ENCODE data around the gene FPR2.
"Not testable (repeated sequence)": the region's sequence is repeated elsewhere in the genome, so short reads cannot be mapped to it uniquely, and the experiment has no call there.

FPR2 gene

DNA sequence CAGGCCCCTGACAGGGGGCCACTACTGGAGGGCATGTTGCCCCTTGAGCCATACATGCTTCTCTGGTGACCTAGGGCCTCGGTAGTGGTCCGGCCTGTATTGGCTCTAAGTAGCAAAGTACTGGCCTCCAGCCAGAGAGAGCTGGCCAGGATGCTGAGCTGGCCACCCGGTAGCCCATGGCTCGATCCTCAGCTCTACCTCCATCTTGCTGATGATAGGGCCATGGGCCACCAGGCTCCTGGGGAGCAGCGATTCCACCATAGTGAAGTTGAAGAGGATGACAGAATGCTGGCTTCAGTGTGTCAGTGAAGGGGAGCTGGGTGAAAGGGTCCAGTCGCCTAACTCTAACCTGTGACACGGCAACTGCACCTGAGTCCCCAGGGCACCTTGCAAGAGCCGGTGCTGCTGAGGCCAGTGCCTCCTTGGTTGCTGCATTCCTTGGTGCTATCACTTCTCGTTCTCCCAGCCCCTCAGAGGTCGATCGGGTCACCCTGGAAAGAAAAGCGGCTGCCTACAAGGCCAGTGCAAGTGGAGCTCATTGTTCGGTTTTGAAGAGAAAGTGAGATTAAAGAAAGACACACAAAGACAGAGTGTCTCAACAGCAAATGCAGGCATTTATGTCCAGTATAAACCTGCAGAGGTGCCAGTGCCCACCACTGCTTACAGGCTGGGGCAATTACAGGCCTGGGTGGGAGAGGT, 38.9 kb downstream of the FPR2 start:
- Histone ChIP-seq H3K9ac (ENCODE audit: low read length) (no peak overlapping the region), H3K27me3 (ENCODE audit: control insufficient read depth in 1 of 2, insufficient read depth in 2 of 2, low read length in 2 of 2) (no peaks in the 10 kb centered on the region), H3K4me3 (ENCODE audit: low read depth in 1 of 2, low read length in 2 of 2) (peak overlapping the region in 1 of 2 donors; percentile 34), H3K9me3 (ENCODE audit: low read length) (no peaks in the 10 kb centered on the region), H3K4me1 (ENCODE audit: insufficient read depth, low read length) (peaks cover 13% of the 10 kb centered on the region), H3K36me3 (ENCODE audit: insufficient read depth, low read length) (no peaks in the 10 kb centered on the region), H3K27ac (ENCODE audit: low read depth, low read length) (peak overlapping the region; percentile 15)

- H3K27ac ChIP-seq (ENCODE audit: low read depth, low read length), result no peak overlapping the region
Measured at GRCh38 chr19:51800473-51801244, 39.7 kb downstream of the FPR2 start.

GRCh38 chr19:51802775-51803174, 41.8 kb downstream of the FPR2 start:
- Histone ChIP-seq H3K27ac (ENCODE audit: low read depth, low read length) (no peak overlapping the region), H3K4me3 (ENCODE audit: low read depth in 1 of 2, low read length in 2 of 2) (no peak overlapping the region), H3K9ac (ENCODE audit: low read length) (no peak overlapping the region), H3K27me3 (ENCODE audit: control insufficient read depth in 1 of 2, insufficient read depth in 2 of 2, low read length in 2 of 2) (no peaks in the 10 kb centered on the region), H3K36me3 (ENCODE audit: insufficient read depth, low read length) (no peaks in the 10 kb centered on the region), H3K4me1 (ENCODE audit: insufficient read depth, low read length) (peaks cover 13% of the 10 kb centered on the region), H3K9me3 (ENCODE audit: low read length) (no peaks in the 10 kb centered on the region)

More at GRCh38 chr19:51800473-51801244, 39.7 kb downstream of the FPR2 start:
- no peaks in the 10 kb centered on the region for H3K9me3 ChIP-seq (ENCODE audit: low read length)
- no peak overlapping the region for H3K9ac ChIP-seq (ENCODE audit: low read length)
- H3K27me3 ChIP-seq (ENCODE audit: control insufficient read depth in 1 of 2, insufficient read depth in 2 of 2, low read length in 2 of 2), result no peaks in the 10 kb centered on the region
- H3K36me3 ChIP-seq (ENCODE audit: insufficient read depth, low read length), result no peaks in the 10 kb centered on the region
- peaks cover 13% of the 10 kb centered on the region for H3K4me1 ChIP-seq (ENCODE audit: insufficient read depth, low read length)
- H3K4me3 ChIP-seq (ENCODE audit: low read depth in 1 of 2, low read length in 2 of 2), result no peak overlapping the region

DNA sequence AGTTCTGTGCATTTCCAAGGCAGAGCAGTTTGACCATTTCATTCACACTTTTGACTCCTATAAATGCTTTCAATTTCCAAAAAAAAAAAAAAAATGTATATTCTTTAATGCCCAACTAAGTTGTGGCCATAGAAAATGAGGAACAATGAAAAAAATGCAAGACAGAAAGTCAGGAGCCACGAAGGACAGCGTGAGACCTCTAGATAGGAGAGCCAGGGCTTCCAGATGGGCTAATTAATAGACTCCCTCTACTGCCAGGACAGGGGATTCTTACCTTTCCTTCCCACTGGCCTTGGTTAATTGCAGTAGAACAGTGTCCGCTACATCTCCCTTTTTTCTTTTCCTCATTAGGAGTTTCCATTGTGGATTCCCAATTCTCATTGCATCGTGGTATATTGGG, 42.5 kb downstream of the FPR2 start:
- Histone ChIP-seq H3K4me3 (ENCODE audit: low read depth in 1 of 2, low read length in 2 of 2) (no peak overlapping the region), H3K36me3 (ENCODE audit: insufficient read depth, low read length) (no peaks in the 10 kb centered on the region), H3K4me1 (ENCODE audit: insufficient read depth, low read length) (peaks cover 13% of the 10 kb centered on the region), H3K27me3 (ENCODE audit: control insufficient read depth in 1 of 2, insufficient read depth in 2 of 2, low read length in 2 of 2) (no peaks in the 10 kb centered on the region), H3K27ac (ENCODE audit: low read depth, low read length) (peak overlapping the region; percentile 25), H3K9ac (ENCODE audit: low read length) (no peak overlapping the region), H3K9me3 (ENCODE audit: low read length) (no peaks in the 10 kb centered on the region)

DNA sequence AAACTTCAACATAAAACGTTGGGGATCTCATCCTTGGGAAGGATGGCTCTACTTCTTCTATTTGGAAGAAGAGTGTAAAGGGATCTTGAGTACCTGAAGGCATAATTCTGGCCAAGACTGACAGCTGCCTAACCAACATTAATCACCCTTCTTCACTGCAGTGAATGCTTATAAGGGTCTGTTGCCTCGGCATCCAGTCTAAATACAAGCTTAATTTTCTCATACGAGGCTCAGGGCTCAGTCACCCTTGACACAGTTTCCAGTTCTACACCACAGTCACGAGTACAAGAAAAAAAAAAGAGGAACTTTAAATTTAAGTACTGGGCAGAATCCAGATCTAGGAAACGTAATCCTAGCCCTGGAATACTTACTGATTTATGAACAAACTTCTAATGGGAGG, 43.0 kb downstream of the FPR2 start:
- H3K36me3 ChIP-seq (ENCODE audit: insufficient read depth, low read length), result no peaks in the 10 kb centered on the region
- no peaks in the 10 kb centered on the region for H3K9me3 ChIP-seq (ENCODE audit: low read length)
- peaks cover 13% of the 10 kb centered on the region for H3K4me1 ChIP-seq (ENCODE audit: insufficient read depth, low read length)
- no peak overlapping the region for H3K4me3 ChIP-seq (ENCODE audit: low read depth in 1 of 2, low read length in 2 of 2)
- no peaks in the 10 kb centered on the region for H3K27me3 ChIP-seq (ENCODE audit: control insufficient read depth in 1 of 2, insufficient read depth in 2 of 2, low read length in 2 of 2)
- no peak overlapping the region for H3K9ac ChIP-seq (ENCODE audit: low read length)
- H3K27ac ChIP-seq (ENCODE audit: low read depth, low read length), result no peak overlapping the region

DNA sequence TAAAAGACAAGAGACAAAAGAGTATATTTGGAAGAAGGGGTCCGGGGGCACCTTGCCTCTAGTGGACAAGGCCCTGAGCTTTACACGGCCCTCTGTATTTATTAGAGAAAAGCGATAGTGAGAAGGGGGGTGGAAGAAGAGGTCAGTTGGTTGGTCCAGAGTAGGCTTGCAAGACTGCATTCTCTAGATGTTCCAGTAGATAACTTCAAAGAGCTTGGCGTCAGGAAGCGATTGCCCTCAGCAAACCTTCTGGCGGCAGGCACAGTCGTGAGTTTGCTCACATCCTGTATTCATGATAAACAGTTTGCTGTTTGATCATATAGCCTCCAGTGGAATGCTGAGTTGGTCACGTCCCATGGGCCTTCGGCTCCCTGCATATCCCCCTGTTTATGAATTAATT, 43.8 kb downstream of the FPR2 start:
- not testable (repeated sequence) for H3K36me3 ChIP-seq (ENCODE audit: insufficient read depth, low read length); H3K9me3 ChIP-seq (ENCODE audit: low read length); H3K27ac ChIP-seq (ENCODE audit: low read depth, low read length); H3K4me3 ChIP-seq (ENCODE audit: low read depth in 1 of 2, low read length in 2 of 2); H3K9ac ChIP-seq (ENCODE audit: low read length); H3K27me3 ChIP-seq (ENCODE audit: control insufficient read depth in 1 of 2, insufficient read depth in 2 of 2, low read length in 2 of 2); H3K4me1 ChIP-seq (ENCODE audit: insufficient read depth, low read length)

DNA sequence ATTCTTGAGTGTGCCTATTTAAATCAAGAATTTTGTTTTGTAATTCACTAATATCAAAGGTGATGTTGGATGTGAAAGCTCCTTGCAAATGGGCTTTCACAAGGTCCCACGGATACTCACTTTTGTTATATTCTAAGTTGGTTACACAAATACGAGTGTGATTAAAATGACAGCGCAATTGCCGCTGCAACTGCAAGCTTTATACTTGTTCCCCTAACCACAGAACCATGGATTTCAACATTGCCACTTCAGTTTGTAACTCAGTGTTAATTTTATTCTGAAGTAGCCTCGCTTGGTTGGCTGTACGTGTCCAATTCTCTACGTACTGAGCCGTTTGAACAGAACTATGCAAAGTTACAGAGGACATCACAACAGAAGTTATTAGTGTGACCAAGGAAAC, 44.4 kb downstream of the FPR2 start:
- H3K27me3 ChIP-seq (ENCODE audit: control insufficient read depth in 1 of 2, insufficient read depth in 2 of 2, low read length in 2 of 2); H3K36me3 ChIP-seq (ENCODE audit: insufficient read depth, low read length); H3K27ac ChIP-seq (ENCODE audit: low read depth, low read length); H3K9me3 ChIP-seq (ENCODE audit: low read length); H3K4me1 ChIP-seq (ENCODE audit: insufficient read depth, low read length); H3K9ac ChIP-seq (ENCODE audit: low read length); H3K4me3 ChIP-seq (ENCODE audit: low read depth in 1 of 2, low read length in 2 of 2): not testable (repeated sequence)

GRCh38 chr19:51806571-51806970, 45.6 kb downstream of the FPR2 start:
- H3K9ac ChIP-seq (ENCODE audit: low read length); H3K36me3 ChIP-seq (ENCODE audit: insufficient read depth, low read length); H3K4me3 ChIP-seq (ENCODE audit: low read depth in 1 of 2, low read length in 2 of 2); H3K27me3 ChIP-seq (ENCODE audit: control insufficient read depth in 1 of 2, insufficient read depth in 2 of 2, low read length in 2 of 2); H3K27ac ChIP-seq (ENCODE audit: low read depth, low read length); H3K9me3 ChIP-seq (ENCODE audit: low read length); H3K4me1 ChIP-seq (ENCODE audit: insufficient read depth, low read length): not testable (repeated sequence)

GRCh38 chr19:51807111-51807701, 46.2 kb downstream of the FPR2 start:
- H3K4me3 ChIP-seq (ENCODE audit: low read depth in 1 of 2, low read length in 2 of 2), result no peak overlapping the region
- H3K9ac ChIP-seq (ENCODE audit: low read length), result no peak overlapping the region
- no peaks in the 10 kb centered on the region for H3K36me3 ChIP-seq (ENCODE audit: insufficient read depth, low read length)
- H3K9me3 ChIP-seq (ENCODE audit: low read length), result no peaks in the 10 kb centered on the region
- H3K4me1 ChIP-seq (ENCODE audit: insufficient read depth, low read length), result no peaks in the 10 kb centered on the region
- no peak overlapping the region for H3K27ac ChIP-seq (ENCODE audit: low read depth, low read length)
- H3K27me3 ChIP-seq (ENCODE audit: control insufficient read depth in 1 of 2, insufficient read depth in 2 of 2, low read length in 2 of 2), result no peaks in the 10 kb centered on the region

GRCh38 chr19:51807925-51808324, 46.9 kb downstream of the FPR2 start:
- H3K9me3 ChIP-seq (ENCODE audit: low read length), result no peaks in the 10 kb centered on the region
- H3K27ac ChIP-seq (ENCODE audit: low read depth, low read length), result no peak overlapping the region
- no peak overlapping the region for H3K9ac ChIP-seq (ENCODE audit: low read length)
- no peaks in the 10 kb centered on the region for H3K4me1 ChIP-seq (ENCODE audit: insufficient read depth, low read length)
- H3K4me3 ChIP-seq (ENCODE audit: low read depth in 1 of 2, low read length in 2 of 2), result no peak overlapping the region
- no peaks in the 10 kb centered on the region for H3K36me3 ChIP-seq (ENCODE audit: insufficient read depth, low read length)
- H3K27me3 ChIP-seq (ENCODE audit: control insufficient read depth in 1 of 2, insufficient read depth in 2 of 2, low read length in 2 of 2), result no peaks in the 10 kb centered on the region

DNA sequence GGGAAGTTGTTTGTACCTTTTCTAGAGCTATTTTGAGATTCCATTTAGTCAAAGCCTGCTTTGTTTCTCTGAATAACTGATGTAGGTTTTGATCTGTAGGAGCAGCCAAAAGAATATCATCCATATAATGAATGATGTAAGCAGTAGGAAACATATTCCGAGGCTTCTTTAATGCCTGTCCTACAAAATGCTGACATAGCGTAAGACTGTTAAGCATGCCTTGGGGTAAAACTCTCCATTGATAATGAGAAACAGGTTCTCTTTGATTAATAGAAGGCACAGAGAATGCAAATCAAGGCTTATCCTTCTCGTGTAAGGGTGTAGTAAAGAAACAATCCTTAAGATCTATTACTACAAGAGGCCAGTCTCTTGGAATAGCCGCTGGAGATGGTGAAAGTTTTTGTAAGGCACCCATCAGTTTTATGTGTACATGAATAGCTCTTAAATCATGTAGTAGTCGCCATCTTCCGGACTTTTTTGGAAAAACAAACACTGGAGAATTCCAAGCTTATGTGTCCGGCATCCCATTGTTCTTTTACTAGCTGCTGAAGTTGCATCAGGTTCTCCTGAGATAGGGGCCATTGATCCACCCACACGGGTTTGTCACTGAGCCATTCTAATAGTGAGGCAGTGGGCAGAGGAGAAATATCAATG, 47.5 kb downstream of the FPR2 start:
- no peaks in the 10 kb centered on the region for H3K36me3 ChIP-seq (ENCODE audit: insufficient read depth, low read length)
- H3K9ac ChIP-seq (ENCODE audit: low read length), result no peak overlapping the region
- H3K27me3 ChIP-seq (ENCODE audit: control insufficient read depth in 1 of 2, insufficient read depth in 2 of 2, low read length in 2 of 2), result no peaks in the 10 kb centered on the region
- H3K27ac ChIP-seq (ENCODE audit: low read depth, low read length), result no peak overlapping the region
- no peaks in the 10 kb centered on the region for H3K9me3 ChIP-seq (ENCODE audit: low read length)
- no peak overlapping the region for H3K4me3 ChIP-seq (ENCODE audit: low read depth in 1 of 2, low read length in 2 of 2)
- no peaks in the 10 kb centered on the region for H3K4me1 ChIP-seq (ENCODE audit: insufficient read depth, low read length)

All from muscle layer of colon (tissue), 2 donors.